Left lobe of liver (tissue), 2 donors: ENCODE measurements around the gene TMPO. TPM values are rescaled to one million over a fixed set of nuclear protein-coding genes. Genes with fewer than 3 reads are reported as not detected.
"Not testable (repeated sequence)": the region's sequence is repeated elsewhere in the genome, so short reads cannot be mapped to it uniquely, and the experiment has no call there.

Experiments
- ATAC-seq: fragments of 200-7000 bp; cut with Tn5 transposase; one replicate; pipeline ENCODE4 v1.9.1; 2020; ENCODE audit warnings: mild to moderate bottlenecking, moderate library complexity
- DNase-seq: peaks from one replicate; pipeline ENCODE4 v3.0.0-alpha.2; 2020; ENCODE audit warnings: low spot score
- total RNA-seq: library from RNA; stranded (reverse); gene quantifications from one replicate; pipeline ENCODE4 v1.2.1, GENCODE V29; 2021
- donor health status: DM: no; HTN: no; CAD: no; lungs with moderate emphysema.
- donor health status: DM: no; HTN: yes; CAD: no.

TMPO gene
- total RNA-seq, 1 donor from 2014 or later = 29.7 TPM

DNA sequence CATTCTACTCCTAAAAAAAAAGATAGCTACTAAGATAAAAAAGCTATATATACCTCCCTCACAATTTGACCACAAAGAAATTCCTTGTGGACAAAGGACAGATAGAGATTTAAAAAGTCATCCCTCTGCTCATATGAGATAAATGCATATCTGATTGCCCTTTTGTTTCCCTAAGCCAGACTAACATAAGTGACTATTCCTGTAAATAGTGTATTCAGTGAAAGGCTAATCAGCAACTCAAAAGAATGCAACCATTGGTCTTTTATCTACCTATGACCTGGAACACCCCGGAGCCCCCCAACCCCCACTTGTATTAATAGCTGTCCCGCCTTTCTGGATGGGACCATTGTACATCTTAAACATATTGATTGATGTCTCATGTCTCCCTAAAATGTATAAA lies 6.3 kb upstream of the TMPO start:
- ATAC-seq (no peak), DNase-seq (no peak)

DNA sequence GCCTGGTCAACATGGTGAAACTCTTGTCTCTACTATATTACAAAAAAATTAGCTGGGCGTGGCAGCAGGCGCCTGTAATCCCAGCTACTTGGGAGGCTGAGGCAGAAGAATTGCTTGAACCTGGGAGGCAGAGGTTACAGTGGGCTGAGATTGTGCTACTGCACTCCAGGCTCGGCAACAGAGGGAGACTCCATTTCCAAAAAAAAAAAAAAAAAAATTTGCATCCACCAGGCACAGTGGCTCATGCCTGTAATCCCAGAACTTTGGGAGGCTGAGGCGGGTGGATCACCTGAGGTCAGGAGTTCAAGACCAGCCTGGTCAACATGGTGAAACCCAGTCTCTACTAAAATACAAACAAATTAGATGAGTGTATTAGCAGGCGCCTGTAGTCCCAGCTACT lies 3.6 kb upstream of the TMPO start:
- DNase-seq, ATAC-seq: not testable (repeated sequence)

DNA sequence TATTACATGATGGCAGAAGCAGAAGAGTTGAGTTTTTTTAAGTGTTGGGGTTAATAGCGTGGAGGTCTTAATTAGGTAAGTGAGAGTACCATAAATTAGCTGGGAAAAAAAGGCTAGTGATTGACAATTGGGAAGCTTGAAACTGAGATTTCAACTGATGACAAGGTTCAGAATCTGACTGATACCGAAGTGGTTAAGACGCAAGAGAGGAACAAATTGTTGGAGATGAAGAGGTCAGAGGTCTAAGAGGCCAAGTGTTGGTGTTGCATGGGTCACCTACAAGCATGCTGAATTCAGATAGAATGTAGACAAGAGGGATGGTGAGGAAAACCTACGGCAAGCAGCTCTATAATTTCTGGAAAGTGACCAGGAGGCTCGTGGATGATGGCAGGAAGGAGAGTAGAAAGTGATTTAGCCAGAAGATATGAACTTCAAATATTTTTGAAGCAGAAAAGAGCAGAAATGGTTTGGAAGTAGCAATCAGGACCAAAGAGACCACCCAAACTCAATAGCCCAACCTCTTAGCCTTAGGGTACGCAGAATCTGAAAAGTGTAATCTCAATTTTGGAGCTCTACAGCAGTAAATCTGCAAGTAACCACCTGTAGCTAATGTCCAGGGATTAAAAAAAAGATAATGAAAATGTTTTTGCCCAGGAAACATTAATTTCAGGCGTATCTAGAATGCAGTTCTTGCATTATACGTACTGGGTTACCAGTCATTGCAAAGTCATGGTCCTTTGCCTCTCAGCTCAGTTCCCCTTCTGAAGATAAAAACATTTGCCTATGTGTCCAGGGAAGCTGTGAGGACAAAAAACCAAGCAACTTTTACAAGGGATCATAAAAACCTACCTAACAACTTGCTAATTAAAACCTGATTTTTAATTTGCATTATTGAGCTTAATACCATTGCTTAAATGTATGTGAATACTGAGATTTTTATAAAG lies 1.7 kb upstream of the TMPO start:
- ATAC-seq (no peak), DNase-seq (no peak)

DNA sequence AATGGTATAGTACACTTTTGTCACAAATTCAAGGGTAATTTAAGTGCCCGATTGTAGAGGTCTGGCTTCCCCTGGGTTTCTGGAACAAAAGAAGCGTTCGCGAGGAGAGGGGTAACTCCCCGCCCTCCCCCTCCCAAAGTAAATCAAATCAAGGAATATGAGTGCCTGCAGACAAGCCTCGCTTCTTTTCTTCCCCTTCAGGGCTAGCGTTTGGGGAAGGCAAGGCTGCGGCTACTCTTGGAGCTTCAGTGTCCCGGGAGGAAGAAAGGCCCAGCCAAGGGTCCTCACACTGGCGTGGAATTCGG lies 456 bp upstream of the TMPO start:
- DNase-seq (no peak), ATAC-seq (no peak)

DNA sequence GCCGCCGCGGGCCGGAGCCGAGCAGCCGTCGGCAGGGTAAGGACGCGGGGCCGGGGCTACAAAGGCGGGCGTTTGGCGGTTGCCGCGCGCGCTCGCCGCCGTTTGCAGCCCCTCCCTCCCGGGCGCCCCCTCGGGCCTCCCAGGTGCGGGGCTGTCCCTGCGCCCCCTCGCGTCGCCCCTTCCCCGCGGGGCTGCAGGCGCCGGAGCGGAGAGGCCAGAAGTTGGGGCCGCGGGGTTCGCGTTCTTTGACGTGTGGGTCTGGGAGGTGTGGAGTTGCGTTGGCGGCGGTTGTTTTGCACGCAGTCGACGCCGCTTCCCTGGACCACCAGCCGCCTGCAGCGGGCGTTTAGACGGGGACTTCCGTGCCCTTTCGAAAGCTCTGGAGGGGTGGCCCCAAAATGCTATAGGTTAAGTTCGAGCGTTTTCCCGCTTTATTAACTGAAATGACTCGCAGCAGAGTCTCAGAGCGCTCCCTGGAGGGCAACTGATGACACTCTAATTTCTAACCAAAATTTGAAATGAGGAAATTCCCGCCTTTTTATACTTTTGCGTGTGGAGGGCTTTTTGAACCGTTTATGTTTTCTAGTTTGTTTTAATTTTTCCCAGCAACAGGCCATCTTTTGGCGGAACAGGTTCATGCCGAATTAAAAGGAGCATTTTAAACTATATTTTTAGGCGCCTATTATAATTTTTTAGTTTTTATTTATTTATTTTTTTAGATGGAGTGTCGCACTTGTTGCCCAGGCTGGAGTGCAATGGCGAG lies 902 bp downstream of the TMPO start:
- peak; percentile 68 for ATAC-seq
- DNase-seq = peak; percentile 75

DNA sequence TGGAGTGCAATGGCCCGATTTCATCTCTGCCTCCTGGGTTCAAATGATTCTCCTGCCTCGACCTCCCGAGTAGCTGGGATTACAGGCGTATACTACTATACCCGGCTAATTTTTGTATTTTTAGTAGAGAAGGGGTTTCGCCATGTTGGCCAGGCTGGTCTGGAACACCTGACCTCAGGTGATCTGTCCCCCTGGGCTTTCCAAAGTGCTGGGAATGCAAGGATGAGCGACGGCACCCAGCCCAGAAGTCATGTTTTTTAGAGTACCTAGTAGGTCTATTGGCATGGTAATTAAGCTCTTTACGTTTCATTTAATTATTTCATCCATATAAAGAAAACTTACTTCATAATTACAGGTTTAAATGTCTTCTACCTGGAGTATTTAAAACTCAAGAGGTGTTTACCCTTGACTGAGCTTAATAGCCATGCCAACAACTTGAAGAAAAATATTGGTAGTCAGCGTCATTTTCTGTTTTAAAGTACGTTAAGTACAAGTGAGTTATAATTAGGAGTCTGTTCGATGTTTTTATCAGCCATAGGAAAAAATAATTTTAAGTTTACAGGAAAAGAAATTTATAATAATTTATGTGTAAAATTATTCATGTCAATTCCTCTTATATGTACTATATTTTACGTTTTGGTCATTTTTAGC lies 4.0 kb downstream of the TMPO start:
- ATAC-seq (no peak), DNase-seq (no peak)

DNA sequence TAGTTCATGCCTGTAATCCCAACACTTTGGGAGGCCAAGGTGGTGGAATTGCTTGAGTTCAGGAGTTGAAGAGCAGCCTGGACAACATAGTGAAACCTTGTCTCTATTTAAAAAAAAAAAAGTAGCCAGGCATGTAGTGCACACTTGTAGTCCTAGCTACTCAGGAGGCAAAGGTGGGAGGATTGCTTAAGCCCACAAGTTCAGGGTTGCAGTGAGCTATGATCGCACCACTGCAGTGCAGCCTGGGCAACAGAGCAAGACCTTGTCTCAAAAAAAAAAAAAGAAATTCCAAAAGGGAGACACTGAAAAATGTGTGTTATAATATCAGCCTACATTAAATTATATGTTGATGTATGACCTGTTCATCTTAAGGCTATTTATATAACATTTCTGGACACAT lies 14.7 kb downstream of the TMPO start:
- peak; percentile 61 for ATAC-seq
- no peak for DNase-seq

DNA sequence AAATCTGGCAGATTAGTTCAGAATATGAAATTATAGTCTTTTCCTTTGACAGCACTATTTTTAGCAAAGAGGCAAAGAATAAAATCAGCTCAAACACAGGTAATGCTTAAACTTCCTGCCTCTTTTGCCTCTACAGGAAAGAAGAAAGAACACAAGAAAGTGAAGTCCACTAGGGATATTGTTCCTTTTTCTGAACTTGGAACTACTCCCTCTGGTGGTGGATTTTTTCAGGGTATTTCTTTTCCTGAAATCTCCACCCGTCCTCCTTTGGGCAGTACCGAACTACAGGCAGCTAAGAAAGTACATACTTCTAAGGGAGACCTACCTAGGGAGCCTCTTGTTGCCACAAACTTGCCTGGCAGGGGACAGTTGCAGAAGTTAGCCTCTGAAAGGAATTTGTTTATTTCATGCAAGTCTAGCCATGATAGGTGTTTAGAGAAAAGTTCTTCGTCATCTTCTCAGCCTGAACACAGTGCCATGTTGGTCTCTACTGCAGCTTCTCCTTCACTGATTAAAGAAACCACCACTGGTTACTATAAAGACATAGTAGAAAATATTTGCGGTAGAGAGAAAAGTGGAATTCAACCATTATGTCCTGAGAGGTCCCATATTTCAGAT lies 17.4 kb downstream of the TMPO start:
- ATAC-seq = peak; percentile 58
- DNase-seq = no peak

DNA sequence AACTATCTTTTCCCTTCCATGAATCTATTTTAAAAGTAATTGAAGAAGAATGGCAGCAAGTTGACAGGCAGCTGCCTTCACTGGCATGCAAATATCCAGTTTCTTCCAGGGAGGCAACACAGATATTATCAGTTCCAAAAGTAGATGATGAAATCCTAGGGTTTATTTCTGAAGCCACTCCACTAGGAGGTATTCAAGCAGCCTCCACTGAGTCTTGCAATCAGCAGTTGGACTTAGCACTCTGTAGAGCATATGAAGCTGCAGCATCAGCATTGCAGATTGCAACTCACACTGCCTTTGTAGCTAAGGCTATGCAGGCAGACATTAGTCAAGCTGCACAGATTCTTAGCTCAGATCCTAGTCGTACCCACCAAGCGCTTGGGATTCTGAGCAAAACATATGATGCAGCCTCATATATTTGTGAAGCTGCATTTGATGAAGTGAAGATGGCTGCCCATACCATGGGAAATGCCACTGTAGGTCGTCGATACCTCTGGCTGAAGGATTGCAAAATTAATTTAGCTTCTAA lies 18.4 kb downstream of the TMPO start:
- DNase-seq (peak; percentile 62), ATAC-seq (peak; percentile 85)

DNA sequence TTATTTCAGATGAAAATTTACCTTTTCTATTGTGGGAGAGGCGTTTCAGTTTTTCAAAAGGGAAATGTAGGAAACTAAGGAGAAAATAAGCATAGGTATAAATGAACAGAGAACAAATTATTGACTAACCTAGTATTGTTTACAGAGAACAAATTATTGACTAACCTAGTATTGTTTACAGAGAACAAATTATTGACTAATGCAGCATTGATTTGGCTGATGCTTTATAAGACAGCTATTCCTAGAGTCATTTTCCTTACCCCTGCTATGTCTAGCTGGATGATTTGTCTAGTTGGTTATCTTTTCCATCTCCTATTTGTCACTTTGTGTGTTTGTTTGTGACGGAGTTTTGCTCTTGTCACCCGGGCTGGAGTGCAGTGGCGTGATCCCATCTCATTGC lies 22.6 kb downstream of the TMPO start:
- DNase-seq = no peak
- ATAC-seq = peak; percentile 49

DNA sequence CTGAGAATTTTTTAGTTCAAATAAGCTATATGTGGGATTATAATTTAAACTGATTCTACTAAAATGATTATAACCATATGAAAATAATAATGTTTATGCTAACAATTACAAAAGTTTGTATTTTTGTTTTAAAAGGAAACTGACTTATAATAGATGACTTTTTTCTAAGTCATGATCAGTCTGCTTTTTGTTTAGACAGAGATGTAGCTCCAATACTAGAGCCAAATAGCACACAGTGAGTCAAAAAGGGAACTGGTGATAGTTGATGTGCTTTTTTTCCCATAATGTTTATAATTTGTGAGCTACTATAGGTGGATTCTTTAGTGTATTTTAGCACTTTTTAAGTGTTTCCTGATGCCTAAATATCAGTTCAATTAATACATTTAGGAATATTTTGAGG lies 28.3 kb downstream of the TMPO start:
- DNase-seq = no peak
- ATAC-seq = no peak

DNA sequence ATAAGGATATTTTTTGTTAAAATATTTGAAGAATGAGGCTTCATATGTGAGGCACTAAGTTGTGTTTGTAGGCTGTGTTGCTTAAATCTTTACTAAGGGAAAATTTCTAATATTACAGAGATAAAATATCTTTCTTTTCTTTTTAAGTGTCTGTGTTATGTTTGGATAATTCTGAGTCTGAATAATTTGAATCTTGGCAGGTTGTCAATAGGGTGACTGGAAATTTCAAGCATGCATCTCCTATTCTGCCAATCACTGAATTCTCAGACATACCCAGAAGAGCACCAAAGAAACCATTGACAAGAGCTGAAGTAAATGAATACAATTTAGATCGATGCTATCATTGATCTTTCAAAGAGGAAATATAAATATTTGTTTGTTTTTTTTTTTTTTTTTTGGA lies 29.4 kb downstream of the TMPO start:
- ATAC-seq = no peak

DNA sequence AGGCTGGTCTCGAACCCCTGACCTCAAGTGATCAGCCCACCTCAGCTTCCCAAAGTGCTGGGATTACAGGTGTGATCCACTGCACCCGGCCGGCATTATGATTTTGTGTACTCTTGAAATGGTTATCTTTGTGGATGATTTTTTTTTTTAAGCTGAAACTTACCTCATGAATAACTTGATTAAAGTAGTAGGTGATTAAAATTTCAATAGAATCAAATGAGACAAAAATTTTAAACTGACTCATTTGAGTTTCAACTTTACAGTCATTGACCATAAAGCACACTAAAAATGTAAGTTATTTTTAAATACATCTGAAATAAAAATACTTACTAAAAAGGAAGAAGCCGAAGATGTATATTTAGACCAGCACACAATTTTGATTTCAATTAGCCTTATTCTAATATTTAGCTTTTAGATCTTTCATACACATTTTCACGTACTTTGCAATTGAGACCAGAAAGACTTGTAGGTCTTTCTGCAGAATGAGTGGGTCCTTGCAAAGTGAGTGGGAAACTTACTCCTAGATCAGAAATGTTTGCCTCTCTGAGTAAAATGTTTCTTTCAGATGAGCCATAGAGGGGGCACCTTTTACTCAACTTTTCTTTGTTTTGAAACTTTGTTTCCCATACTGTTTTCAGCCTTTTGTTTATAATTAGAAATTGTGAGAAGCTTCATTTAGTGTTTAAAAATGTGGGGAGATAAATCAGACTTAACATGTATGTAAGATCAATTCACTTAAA lies 34.2 kb downstream of the TMPO start:
- DNase-seq (no peak), ATAC-seq (no peak)

More for the DNA sequence above, 29.4 kb downstream of the TMPO start:
- no peak for DNase-seq

DNA sequence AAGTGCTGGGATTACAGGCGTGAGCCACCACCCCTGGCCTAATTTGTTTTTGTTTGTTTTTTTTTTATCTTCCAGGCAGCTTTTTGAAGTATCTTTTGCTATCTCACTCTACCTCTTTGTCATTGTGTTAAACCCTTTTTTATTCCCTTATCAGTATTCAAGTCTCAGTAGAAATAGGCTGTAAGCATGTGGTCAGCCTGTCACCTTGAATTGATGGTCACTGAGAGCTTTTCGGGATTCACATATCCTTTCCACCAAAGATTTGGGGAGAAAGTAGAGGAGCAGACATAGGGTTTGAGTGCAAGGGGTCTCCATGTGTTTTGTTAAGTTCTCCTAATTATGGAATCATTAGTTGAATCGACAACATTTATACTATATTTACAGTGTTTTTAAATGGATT lies 36.4 kb downstream of the TMPO start:
- no peak for ATAC-seq
- no peak for DNase-seq

DNA sequence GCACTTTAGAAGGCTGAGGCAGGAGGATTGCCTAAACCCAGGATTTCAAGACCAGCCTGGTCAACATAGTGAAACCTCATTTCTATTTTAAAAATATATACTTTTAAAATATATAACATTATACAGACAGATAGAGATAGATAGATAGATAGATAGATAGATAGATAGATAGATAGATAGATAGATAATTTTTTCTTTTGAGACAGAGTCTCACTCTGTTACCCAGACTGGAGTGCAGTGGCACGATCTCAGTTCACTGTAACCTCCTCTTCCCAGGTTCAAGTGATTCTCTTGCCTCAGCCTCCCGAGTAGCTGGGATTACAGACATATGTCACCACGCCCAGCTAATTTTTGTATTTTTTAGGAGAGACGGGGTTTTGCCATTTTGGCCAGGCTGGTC lies 42.7 kb downstream of the TMPO start:
- not testable (repeated sequence) for DNase-seq, ATAC-seq

DNA sequence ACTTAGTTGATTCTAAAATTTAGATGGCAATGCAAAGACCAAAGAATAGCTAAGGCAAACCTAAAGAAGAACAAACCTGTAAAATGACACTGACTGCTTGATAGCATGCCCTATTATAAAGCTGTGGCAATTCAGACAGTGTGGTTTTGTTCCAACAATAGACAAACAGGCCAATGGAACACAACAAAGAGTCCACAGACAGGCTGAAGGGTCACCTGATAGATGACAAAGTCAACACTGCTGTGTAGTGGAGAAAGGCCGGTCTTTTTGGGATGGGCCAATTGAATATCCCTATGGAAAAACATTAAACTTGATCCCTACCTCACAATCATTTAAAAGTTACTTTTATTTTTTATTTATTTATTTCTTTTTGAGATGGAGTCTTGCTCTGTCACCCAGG lies 44.3 kb downstream of the TMPO start:
- DNase-seq (no peak), ATAC-seq (no peak)

DNA sequence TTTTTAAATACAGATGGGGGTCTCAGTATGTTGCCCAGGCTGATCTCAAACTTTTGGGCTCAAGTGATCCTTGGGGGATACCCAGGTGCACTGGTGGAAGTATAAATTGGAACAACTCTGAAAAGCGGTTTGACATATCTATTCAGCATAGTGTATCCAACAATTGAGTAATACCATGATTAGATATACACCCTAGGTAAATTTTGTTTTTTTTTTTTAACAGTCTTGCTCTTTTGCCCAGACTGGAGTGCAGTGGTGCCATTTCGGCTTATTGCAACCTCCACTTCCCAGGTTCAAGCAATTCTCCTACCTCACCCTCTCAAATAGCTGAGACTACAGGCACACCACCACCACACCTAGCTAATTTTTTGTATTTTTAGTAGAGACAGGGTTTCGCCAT lies 46.5 kb downstream of the TMPO start:
- DNase-seq (no peak), ATAC-seq (peak; percentile 74)

DNA sequence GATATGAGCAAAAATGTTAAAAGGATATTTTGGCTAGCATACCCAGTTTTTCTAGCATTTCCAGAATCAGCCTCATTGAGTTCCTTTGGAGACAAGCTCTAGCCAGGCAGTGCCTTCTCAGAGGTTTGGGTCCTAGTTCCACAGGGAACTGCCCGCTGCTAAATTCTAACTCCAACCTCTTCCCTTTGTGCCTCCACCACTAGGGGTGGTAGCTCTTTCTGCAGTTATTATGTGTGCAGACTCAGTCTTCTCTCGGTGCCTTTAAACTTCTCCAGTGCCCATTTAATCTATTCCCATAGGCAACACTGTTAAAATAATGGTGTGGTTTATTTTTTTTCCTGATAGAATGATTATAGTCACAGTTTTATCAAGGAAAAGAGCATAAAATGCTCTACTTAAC lies 56.6 kb downstream of the TMPO start:
- DNase-seq (no peak), ATAC-seq (peak; percentile 23)

DNA sequence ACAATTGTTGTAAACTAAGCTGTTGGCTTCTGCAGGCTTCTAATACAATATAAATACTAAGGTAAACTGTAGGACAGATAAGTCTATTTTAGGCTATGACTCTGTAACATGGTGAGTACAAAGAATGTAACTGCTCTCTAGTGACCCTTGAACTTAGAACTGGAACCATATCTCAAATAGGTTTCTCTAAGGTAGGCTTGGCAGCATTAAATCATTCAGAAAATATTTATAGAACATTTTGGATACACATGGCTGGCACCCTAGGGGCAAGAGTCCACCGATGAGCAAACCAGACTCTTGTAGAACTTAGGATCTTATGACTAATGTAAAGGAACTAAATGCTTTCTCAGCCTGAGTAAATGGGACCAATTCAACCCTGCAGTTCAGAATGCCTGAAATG lies 58.7 kb downstream of the TMPO start:
- DNase-seq (peak; percentile 81), ATAC-seq (peak; percentile 94)

DNA sequence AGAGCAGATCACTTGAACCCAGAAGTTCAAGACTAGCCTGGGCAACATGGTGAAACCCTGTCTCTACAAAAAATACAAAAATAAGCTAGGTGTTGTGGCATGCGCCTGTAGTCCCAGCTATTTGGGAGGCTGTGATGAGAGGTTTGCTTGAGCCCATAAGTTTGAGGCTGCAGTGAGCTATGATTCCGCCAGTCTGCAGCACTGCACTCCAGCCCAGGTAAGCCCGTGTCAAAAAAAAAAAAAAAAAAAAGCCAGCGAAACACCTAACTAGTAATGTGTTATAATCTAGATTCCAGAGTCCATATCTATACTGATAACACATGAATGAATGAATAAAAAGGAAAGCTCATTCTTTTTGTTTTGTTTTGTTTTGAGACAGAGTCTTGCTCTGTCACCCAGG lies 59.6 kb downstream of the TMPO start:
- no peak for ATAC-seq
- DNase-seq = no peak
